Right ventricle myocardium inferior (tissue), 1 donor: ENCODE data around the gene DNMBP. TPM values are rescaled to one million over a fixed set of nuclear protein-coding genes. Genes with fewer than 3 reads are reported as not detected.
"Not testable (repeated sequence)": the region's sequence is repeated elsewhere in the genome, so short reads cannot be mapped to it uniquely, and the experiment has no call there.

Experiments used
- ATAC-seq: fragments of 200-7000 bp; cut with Tn5 transposase; one replicate; pipeline ENCODE4 v1.9.1; 2020; ENCODE audit warnings: mild to moderate bottlenecking, moderate library complexity
- DNase-seq: peaks from one replicate; pipeline ENCODE4 v3.0.0; 2021; ENCODE audit errors: missing footprints
- intact Hi-C: fragments of 100-400 bp; cut with DNase I; formaldehyde crosslinking; loops from one replicate; pipeline ENCODE4 v1.11.0; 2022
- total RNA-seq: library from RNA; stranded (reverse); fragmentation: NEBNext Ultra II Directional; extraction: Animal tissue kit (Norgen Biotek cat#: 25700); gene quantifications from one replicate; pipeline ENCODE4 v1.2.1, GENCODE V29; 2021
- donor health status: DM: no; HTN: yes; CAD: no; lungs with severe emphysema.

The DNMBP gene
- total RNA-seq, 1 donor from 2014 or later = 6.6 TPM

DNA sequence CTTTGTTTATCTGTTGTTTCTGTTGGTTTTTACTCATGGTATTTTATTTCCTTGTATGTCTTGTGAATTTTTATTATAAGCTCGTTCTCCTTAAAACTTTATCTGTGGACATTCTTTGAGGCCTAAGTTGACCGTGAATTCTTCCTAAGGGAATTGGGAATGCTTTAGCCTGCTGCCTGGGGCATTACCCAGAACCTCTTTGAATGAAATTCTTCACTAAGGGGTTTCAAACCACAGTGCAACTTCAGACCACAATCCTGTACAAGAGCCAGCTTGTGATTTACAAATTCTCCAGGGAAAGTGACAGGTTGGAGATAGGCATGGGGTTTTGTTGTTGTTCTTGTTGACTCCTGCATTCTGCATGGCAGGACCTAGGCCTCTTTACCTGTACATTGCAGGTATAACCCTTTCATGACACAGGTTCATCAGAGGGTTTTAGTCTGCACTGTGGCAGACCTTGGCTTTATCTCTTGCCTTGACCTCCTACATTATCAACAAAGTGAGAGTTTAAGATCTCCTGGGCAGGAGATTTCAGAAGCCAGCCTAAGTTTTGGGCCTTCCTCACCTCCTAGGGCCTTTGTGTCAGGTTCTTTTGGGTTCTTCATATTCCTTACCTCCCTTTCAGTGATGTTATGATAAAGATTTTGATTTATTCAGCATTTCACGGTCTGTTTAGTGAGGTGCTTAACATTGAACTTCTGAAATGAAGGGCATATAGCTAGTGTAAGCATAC is 157.1 kb downstream of the DNMBP start:
- ATAC-seq = no peak
- intact Hi-C loops = no loop called here
- no peak for DNase-seq

- no peak for ATAC-seq
- intact Hi-C loops = no loop called here
- DNase-seq = no peak
These were observed 157.9 kb downstream of the DNMBP start for GRCh38 chr10:99851825-99852224.

GRCh38 chr10:99850767-99851340 is 158.9 kb downstream of the DNMBP start:
- intact Hi-C loops = no loop called here
- ATAC-seq (no peak), DNase-seq (no peak)

DNA sequence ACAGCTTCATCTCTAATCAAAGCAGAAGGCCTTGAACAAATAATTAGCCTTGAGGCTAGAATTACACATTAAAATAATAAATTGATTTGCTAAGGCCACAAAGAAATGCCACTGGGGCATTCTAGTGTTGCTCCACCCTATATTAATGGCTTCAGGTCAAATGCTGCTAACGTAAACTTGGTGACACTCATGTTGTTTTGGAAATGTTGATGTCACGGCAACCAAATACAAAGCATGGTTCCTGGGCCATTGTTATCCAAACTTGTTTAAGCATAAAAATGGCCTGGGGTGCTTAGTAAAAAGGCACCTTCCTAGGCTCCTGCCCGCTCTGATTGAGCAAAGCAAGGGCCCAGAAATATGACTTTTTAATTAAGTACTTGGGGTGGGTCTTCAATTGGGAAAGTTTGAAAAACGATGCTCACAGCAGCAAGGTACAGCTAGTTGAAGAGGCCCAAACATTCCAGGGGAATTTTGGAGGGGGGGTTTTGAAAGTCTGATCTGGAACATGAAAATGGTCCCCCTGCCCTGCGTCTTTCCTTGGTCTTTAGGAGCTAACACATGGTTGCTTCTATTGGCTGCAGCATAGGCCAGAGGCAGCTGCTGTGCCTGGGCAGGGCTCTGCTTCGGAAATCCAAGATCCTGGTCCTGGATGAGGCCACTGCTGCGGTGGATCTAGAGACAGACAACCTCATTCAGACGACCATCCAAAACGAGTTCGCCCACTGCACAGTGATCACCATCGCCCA is 159.6 kb downstream of the DNMBP start:
- DNase-seq = no peak
- intact Hi-C loops = no loop called here
- ATAC-seq = no peak

GRCh38 chr10:99849536-99849935 is 160.2 kb downstream of the DNMBP start:
- intact Hi-C loops = no loop called here
- no peak for DNase-seq
- ATAC-seq = no peak

GRCh38 chr10:99849057-99849456 is 160.7 kb downstream of the DNMBP start:
- DNase-seq = no peak
- no peak for ATAC-seq
- intact Hi-C loops = no loop called here

- intact Hi-C loops = loop anchor here (1.0 kb wide), 2 partner anchors 164 to 200 kb away; no protein-coding TSS in a partner anchor
- ATAC-seq (peak; percentile 92), DNase-seq (no peak)
These were observed 163.8 kb downstream of the DNMBP start for GRCh38 chr10:99845837-99846382.

DNA sequence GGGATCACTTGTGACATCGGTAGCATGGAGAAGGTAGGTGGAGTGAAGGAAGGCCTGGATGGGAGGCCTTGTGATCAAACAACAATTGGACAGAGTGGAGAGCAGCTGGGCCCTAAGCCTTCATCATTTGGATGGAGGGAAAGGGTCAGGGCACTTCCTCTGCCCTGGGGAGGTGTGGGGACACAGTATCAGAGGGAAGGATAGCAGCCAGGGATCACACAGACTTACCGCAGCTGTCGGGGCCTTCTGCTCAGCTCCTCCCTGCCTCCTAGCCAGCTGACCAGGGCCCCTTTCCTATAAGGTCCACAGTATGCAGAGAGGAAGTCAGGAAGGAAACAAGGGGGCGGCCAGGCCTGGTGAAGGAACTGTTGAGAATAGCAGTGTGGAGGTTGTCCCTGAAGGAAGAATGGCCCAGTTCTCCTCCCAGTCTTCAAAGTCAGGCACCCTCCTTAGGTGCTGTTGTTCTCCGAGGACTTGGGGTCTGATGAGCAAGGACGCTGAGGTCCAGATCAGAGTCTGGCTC is 165.3 kb downstream of the DNMBP start:
- no peak for DNase-seq
- ATAC-seq = no peak
- intact Hi-C loops = no loop called here

DNA sequence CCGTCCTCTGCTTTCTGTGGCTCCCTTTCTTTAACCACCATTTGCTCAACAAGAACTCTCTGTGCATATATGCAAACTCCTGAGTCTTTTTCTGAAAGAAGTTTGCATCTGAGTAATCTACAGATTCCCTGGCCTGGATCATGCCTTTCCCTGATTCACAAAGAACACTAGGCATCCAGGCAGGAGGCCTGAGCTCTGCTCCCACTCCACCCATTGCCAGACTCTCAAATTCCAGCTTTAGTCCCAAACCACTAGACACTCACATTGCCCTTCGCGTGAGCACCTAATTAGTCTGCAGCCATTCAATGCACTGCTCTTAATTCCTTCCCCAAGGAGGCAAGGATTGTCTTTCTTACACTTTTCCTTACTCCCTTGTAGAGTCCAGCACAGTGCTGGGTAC is 166.4 kb downstream of the DNMBP start:
- intact Hi-C loops = no loop called here
- no peak for ATAC-seq
- no peak for DNase-seq

DNA sequence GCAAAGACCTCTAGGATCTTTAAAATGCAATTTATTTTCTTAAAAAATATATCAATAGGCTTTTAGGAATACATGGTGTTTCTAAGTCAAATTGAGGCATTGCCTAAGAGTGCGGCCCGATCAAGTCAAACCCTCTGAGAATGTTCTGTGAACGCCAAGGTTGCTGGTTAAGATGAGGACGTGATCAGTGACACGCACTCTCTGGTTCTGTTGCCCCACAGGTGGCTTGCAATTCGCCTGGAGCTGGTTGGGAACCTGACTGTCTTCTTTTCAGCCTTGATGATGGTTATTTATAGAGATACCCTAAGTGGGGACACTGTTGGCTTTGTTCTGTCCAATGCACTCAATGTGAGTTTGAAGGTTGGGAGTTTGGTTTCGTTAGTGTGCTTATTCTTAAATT is 168.0 kb downstream of the DNMBP start:
- ATAC-seq = no peak
- intact Hi-C loops = no loop called here

DNA sequence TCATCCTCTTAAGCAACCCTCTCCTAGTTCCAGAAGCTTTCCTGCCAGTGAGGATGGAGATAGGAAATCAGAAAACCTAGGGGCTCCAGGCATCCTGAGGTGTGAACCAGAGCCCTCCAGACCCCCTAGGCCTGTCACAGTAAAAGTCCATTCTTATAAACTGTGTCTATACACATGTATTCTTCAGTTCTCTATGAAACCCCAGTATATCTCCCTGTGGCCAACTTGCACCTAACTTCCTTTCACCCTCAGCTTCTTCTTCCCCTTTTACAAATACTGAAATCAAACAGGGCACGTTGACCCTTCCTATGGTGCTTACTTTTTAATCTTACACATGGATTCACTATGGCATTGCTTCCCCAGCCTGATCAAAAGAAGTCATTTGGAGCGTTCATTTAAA is 168.9 kb downstream of the DNMBP start:
- DNase-seq, intact Hi-C loops, ATAC-seq: not testable (repeated sequence)

More for the DNA sequence above, 168.0 kb downstream of the DNMBP start:
- DNase-seq = no peak

- intact Hi-C loops = no loop called here
- DNase-seq (no peak), ATAC-seq (no peak)
These were observed 173.0 kb downstream of the DNMBP start for GRCh38 chr10:99836711-99837110.

DNA sequence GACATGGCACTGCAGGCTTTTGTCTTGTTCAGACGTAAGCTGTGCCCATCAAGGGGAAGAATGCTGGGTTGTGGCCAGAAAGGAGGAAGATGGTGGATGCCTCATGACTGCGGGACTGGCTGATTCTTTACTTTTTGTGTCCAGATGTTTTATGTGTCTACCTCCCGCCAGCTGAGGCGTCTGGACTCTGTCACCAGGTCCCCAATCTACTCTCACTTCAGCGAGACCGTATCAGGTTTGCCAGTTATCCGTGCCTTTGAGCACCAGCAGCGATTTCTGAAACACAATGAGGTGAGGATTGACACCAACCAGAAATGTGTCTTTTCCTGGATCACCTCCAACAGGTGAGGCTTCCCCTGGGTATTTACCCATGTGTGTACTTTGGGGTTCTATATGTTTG is 173.8 kb downstream of the DNMBP start:
- DNase-seq = no peak
- peak; percentile 26 for ATAC-seq
- intact Hi-C loops = no loop called here

DNA sequence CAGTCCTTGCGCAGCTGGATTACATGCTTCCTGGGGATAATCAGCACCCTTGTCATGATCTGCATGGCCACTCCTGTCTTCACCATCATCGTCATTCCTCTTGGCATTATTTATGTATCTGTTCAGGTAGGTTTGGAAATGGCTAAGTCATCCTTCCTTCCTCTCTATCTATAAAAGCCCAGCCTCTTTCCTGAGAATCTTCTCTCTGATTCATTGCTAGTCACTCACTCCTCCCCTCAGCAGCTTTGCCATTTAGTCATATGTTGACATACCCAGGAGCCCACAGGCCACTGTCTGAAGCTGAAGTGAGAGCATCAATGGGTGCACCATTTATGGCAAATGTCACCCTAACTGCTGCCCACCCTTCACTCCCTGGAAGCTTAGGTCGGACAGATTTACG is 175.3 kb downstream of the DNMBP start:
- intact Hi-C loops = no loop called here
- ATAC-seq (no peak), DNase-seq (no peak)

- intact Hi-C loops = no loop called here
- DNase-seq (no peak), ATAC-seq (no peak)
These were observed 177.3 kb downstream of the DNMBP start for GRCh38 chr10:99832439-99832838.

GRCh38 chr10:99828464-99828863 is 181.3 kb downstream of the DNMBP start:
- intact Hi-C loops = no loop called here
- ATAC-seq (no peak), DNase-seq (no peak)

GRCh38 chr10:99827936-99828335 is 181.8 kb downstream of the DNMBP start:
- intact Hi-C loops = no loop called here
- no peak for ATAC-seq
- DNase-seq = no peak
